Stimulated activated CD4-positive, alpha-beta T cell treated with anti-CD3 and anti-CD28 coated beads, Interleukin-15, amount 100 ng/mL, for 24 hours (primary cell): ENCODE results near the gene RNF14.
"Not testable (repeated sequence)": the region's sequence is repeated elsewhere in the genome, so short reads cannot be mapped to it uniquely, and the experiment has no call there.

Experiments
- DNase-seq: peaks from one replicate; pipeline ENCODE4 v3.0.0-alpha.2; 2020

The RNF14 gene

GRCh38 chr5:142016556-142016955 is 47.7 kb downstream of the RNF14 start:
- peak; percentile 66 for DNase-seq

GRCh38 chr5:142017832-142018427 is 49.0 kb downstream of the RNF14 start:
- DNase-seq: peak; percentile 45

- DNase-seq: no peak
Measured at GRCh38 chr5:142020122-142020659, 51.3 kb downstream of the RNF14 start.

GRCh38 chr5:142023836-142024235 is 54.9 kb downstream of the RNF14 start:
- no peak for DNase-seq

- DNase-seq: peak; percentile 92
Measured at GRCh38 chr5:142024771-142025304, 55.9 kb downstream of the RNF14 start.

DNA sequence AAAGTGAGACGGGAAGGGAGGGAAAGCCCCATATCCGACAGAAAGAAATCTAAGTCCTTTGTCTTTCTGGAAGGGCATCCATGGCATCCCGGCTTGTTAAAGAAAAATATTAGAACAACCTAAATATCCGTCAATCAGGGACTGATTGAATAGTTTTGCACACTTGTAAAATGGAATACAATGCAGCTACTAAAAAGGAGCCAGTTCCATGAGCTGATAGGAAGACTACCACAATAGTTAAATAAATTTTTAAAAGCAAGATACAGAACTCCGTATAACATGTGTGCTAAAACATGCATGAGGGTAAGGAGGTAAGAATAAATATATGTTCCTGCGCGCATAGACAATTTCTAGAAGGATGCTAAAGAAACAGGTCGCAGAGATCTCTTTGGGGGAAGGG is 56.7 kb downstream of the RNF14 start:
- no peak for DNase-seq

DNA sequence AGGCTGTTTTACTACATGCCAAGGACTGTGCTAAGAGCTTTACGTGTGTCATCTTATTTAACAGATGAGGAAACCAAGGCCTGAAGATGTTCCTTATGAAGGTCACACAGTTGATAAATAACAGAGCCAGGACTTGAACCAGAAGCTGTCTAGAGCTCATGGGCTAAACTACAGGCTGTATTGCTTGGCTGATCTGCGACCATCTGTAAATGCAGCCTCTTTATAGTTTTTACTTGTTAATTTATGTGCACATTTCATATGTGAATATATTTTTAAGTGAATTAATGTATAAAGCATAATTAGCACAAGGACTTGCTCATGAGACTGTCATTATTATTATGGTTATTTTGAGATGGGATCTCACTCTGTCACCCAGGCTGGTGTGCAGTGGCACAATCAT is 63.2 kb downstream of the RNF14 start:
- DNase-seq: no peak

GRCh38 chr5:142032747-142033631 is 64.1 kb downstream of the RNF14 start:
- DNase-seq: no peak

DNA sequence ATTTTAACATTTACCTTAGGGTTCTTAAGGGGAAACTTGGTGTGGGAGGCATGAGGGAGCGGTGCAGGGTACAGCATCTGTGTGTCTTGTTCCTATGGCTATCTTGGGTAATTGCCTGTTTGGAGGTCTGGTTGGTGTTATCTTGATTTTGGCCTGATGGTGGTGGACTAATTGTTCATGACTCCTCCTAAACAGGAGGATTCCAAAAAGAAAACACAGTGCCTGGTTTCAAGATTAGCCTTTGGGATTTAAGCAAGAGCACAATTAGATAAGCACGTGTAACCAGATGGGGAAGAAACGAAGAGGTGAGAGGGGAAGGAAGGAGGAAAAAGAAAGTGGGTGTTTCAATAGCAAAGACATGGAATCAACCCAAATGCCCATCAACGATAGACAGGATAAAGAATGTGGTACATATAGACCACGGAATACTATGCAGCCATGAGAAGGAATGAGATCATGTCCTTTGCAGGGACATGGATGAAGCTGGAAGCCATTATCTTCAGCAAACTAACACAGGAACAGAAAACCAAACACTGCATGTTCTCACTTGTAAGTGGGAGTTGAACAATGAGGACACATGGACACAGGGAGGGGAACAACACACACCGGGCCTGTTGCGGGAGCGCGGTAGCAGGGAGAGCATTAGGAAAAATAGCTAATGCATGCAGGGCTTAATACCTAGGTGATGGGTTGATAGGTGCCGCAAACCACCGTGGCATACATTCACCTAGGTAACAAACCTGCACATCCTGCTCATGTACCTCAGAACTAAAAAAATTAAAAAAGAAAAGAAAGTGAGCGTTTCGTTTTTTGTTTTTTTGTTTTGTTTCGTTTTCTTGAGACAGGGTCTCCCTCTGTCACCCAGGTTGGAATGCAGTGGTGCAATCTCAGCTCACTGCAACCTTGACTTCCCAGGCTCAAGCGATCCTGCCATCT is 65.0 kb downstream of the RNF14 start:
- DNase-seq: not testable (repeated sequence)

GRCh38 chr5:142034994-142035393 is 66.1 kb downstream of the RNF14 start:
- DNase-seq: no peak

DNA sequence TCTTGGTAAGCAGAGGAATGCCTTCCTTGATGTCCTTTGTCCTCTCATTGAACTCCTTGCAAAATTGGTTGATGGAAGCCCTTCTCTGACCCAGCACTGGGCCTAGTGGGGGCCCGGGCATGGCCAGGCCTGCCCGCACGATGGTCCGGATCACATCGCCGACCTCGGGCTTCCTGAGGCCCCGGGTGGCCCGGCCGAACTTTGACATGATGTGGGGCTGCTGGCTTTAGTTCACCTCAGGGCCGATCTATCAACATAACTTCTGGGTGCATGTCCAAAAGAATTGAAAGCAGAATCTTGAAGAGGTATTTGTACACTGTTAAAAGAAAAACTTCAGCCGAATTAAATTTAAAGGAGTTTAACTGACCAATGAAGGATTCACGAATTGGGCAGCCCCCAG is 68.0 kb downstream of the RNF14 start:
- no peak for DNase-seq

DNA sequence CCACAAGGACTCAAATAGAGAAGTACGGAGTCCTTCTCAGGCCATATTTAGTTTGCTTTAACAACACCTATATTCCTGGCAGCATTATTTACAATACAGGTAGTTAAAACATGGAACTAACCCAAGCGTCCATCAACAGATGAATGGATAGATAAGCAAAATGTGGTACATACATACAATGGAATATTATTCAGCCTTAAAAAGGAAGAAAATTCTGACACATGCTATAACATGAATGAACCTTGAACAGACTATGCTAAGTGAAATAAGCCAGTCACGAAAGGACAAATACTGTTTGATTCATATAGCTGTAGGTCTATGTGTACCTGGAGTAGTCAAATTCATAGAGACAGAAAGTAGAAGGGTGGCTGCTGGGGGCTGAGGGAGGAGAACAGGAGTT is 68.7 kb downstream of the RNF14 start:
- DNase-seq: not testable (repeated sequence)

DNA sequence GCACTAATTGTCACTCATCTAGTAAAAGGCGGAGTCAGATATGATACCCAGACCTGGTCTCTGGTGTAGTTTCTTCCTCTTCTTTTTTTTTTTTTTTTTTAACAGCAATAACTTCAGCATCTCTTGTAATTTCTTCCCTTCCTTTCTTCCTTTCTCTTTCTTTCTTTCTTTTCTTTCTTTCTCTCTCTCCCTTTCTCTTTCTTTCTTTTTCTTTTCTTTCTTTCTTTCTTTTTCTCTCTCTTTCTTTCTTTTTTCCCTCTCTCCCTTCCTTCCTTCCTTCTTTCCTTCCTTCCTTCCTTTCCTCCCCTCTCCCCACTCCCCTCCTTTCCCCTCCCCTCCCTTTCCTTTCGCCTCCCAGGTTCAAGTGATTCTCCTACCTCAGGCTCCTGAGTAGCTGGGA is 69.8 kb downstream of the RNF14 start:
- no peak for DNase-seq
